ENCODE measurements around the gene RPL3.

The RPL3 gene

GRCh38 chr22:39297490-39298240 is 21.8 kb downstream of the RPL3 start:
- FAIRE-seq = no peak

- no peak for FAIRE-seq
Measured at GRCh38 chr22:39296981-39297489, 22.4 kb downstream of the RPL3 start.

GRCh38 chr22:39296535-39296934 is 22.9 kb downstream of the RPL3 start:
- FAIRE-seq = no peak

- no peak for FAIRE-seq
Measured at GRCh38 chr22:39294571-39295468, 24.6 kb downstream of the RPL3 start.

- FAIRE-seq = no peak
Measured at GRCh38 chr22:39293766-39294368, 25.6 kb downstream of the RPL3 start.

- FAIRE-seq = no peak
Measured at GRCh38 chr22:39292561-39293074, 26.8 kb downstream of the RPL3 start.

- FAIRE-seq = no peak
Measured at GRCh38 chr22:39292031-39292462, 27.4 kb downstream of the RPL3 start.

GRCh38 chr22:39291523-39291922 is 27.9 kb downstream of the RPL3 start:
- FAIRE-seq = no peak

- no peak for FAIRE-seq
Measured at GRCh38 chr22:39290724-39291161, 28.7 kb downstream of the RPL3 start.

- no peak for FAIRE-seq
Measured at GRCh38 chr22:39289975-39290720, 29.3 kb downstream of the RPL3 start.

GRCh38 chr22:39289533-39289932 is 29.9 kb downstream of the RPL3 start:
- no peak for FAIRE-seq

- no peak for FAIRE-seq
Measured at GRCh38 chr22:39288135-39288898, 31.1 kb downstream of the RPL3 start.

GRCh38 chr22:39287076-39287725 is 32.2 kb downstream of the RPL3 start:
- no peak for FAIRE-seq

- FAIRE-seq = no peak
Measured at GRCh38 chr22:39284983-39285382, 34.4 kb downstream of the RPL3 start.

GRCh38 chr22:39284142-39284980 is 35.1 kb downstream of the RPL3 start:
- FAIRE-seq = no peak

- no peak for FAIRE-seq
Measured at GRCh38 chr22:39283322-39284141, 35.9 kb downstream of the RPL3 start.

- FAIRE-seq = no peak
Measured at GRCh38 chr22:39282645-39283321, 36.6 kb downstream of the RPL3 start.

- FAIRE-seq = no peak
Measured at GRCh38 chr22:39281126-39281525, 38.3 kb downstream of the RPL3 start.
